H1 (cell line): Measurements from ENCODE around the gene CDC42EP5. TPM values are rescaled to one million over a fixed set of nuclear protein-coding genes. Genes with fewer than 3 reads are reported as not detected.

Experiments
- CTCF ChIA-PET: fragments of 300-600 bp; sonication (Branson Sonifier 250); formaldehyde crosslinking; loops from one replicate; lab custom pipeline; 2021; ENCODE audit not compliant: partially characterized antibody; lab: Charles Lee
- POLR2A ChIA-PET: fragments of 300-600 bp; sonication (Branson Sonifier 250); formaldehyde crosslinking; loops from one replicate; lab custom pipeline; 2021; ENCODE audit warnings: inconsistent platforms; ENCODE audit not compliant: partially characterized antibody; lab: Charles Lee
- DNase-seq, 2 experiments: peaks; one replicate each; pipeline versions ENCODE4 v3.0.0 to v3.0.0-alpha.2; 2010 to 2022; ENCODE audit warnings: low spot score in 2 of 2, low read depth in 1 of 2, mixed read lengths in 1 of 2
- FAIRE-seq: peaks from 2 replicates; lab custom pipeline; 2011; peaks lifted over from hg19 to GRCh38; lab: Jason Lieb, UNC
- H2AFZ ChIP-seq: 2 replicates; pipeline ENCODE4 v1.8.1; 2012; ENCODE audit warnings: low read length, inconsistent platforms
- H2AK5ac ChIP-seq: 2 replicates; pipeline ENCODE4 v1.6.1; 2013; ENCODE audit warnings: low read depth, low read length
- H2BK120ac ChIP-seq: replicated peaks from 2 replicates; pipeline ENCODE3; 2013; ENCODE audit warnings: low read depth, low read length, inconsistent platforms
- H2BK12ac ChIP-seq: 2 replicates; pipeline ENCODE4 v1.6.1; 2013; ENCODE audit warnings: low read depth, low read length
- H2BK15ac ChIP-seq: 2 replicates; pipeline ENCODE4 v1.6.1; 2013; ENCODE audit warnings: low read length
- H2BK20ac ChIP-seq: 2 replicates; pipeline ENCODE4 v1.6.1; 2013; ENCODE audit warnings: low read length
- H2BK5ac ChIP-seq: 2 replicates; pipeline ENCODE4 v1.6.1; 2013; ENCODE audit warnings: low read depth, low read length
- H3K14ac ChIP-seq: 2 replicates; pipeline ENCODE4 v1.6.1; 2013; ENCODE audit warnings: inconsistent platforms; ENCODE audit not compliant: insufficient read length
- H3K18ac ChIP-seq: 2 replicates; pipeline ENCODE4 v1.6.1; 2013; ENCODE audit warnings: low read length; ENCODE audit errors: extremely low read depth
- H3K23ac ChIP-seq: 2 replicates; pipeline ENCODE4 v1.6.1; 2013; ENCODE audit warnings: inconsistent platforms; ENCODE audit not compliant: insufficient read length
- H3K23me2 ChIP-seq: 2 replicates; pipeline ENCODE4 v1.6.1; 2013; ENCODE audit warnings: low read depth, low read length
- H3K27ac ChIP-seq: 2 replicates; pipeline ENCODE4 v1.6.1; 2011; ENCODE audit warnings: low read depth, low read length, inconsistent platforms
- H3K27me3 ChIP-seq, 4 experiments: replicated peaks in 1 of 4; 1 replicate in 1 of 4; 2 replicates in 3 of 4; pipeline versions ENCODE4 v1.6.1 to v1.8.1; 2011 to 2013; ENCODE audit warnings: low read length in 3 of 4, mild to moderate bottlenecking in 3 of 4, inconsistent platforms in 2 of 4, mixed read lengths in 2 of 4, moderate library complexity in 1 of 4; ENCODE audit not compliant: control insufficient read depth in 3 of 4, insufficient read depth in 3 of 4; ENCODE audit errors: extremely low read depth in 1 of 4
- H3K36me3 ChIP-seq, 4 experiments: 2 replicates each; pipeline versions ENCODE4 v1.6.1 to v1.8.1; 2011 to 2013; ENCODE audit warnings: mild to moderate bottlenecking in 4 of 4, low read length in 3 of 4, moderate library complexity in 2 of 4, control low read depth in 1 of 4, inconsistent platforms in 1 of 4; ENCODE audit not compliant: insufficient read depth in 4 of 4, control insufficient read depth in 2 of 4
- H3K4ac ChIP-seq: replicated peaks from 2 replicates; pipeline ENCODE3; 2013; ENCODE audit warnings: low read length, low read depth, mixed read lengths, inconsistent platforms; ENCODE audit not compliant: insufficient read length
- H3K4me1 ChIP-seq, 4 experiments: replicated peaks in 1 of 4; 1 replicate in 1 of 4; 2 replicates in 3 of 4; pipeline versions ENCODE4 v1.6.1 to v1.8.1; 2011 to 2013; ENCODE audit warnings: low read length in 3 of 4, inconsistent platforms in 2 of 4, mixed read lengths in 1 of 4; ENCODE audit not compliant: insufficient read depth in 4 of 4, control insufficient read depth in 3 of 4
- H3K4me2 ChIP-seq, 2 experiments: 2 replicates each; pipeline versions ENCODE4 v1.6.1 to v1.8.1; 2011 to 2013; ENCODE audit warnings: low read depth in 2 of 2, low read length in 2 of 2, control low read depth in 1 of 2, inconsistent platforms in 1 of 2, mild to moderate bottlenecking in 1 of 2; ENCODE audit not compliant: insufficient read depth in 1 of 2
- H3K4me3 ChIP-seq, 4 experiments: fragments of 200-600, 300-600 bp in 1 of 4; sonication (generic), shearing (Covaris generic), sonication (Bioruptor Twin) in 1 of 4; 2 replicates each; pipeline versions ENCODE4 v1.5.1 to v1.8.1; 2011 to 2016; ENCODE audit warnings: low read length in 4 of 4, low read depth in 3 of 4, control low read depth in 2 of 4, inconsistent platforms in 2 of 4, mild to moderate bottlenecking in 2 of 4, mixed read lengths in 1 of 4, moderate library complexity in 1 of 4; ENCODE audit not compliant: insufficient read depth in 2 of 4; ENCODE audit errors: extremely low read depth in 1 of 4
- H3K56ac ChIP-seq: replicated peaks from 2 replicates; pipeline ENCODE3; 2013; ENCODE audit warnings: low read depth, mild to moderate bottlenecking, mixed read lengths, low read length, inconsistent platforms; ENCODE audit not compliant: insufficient read length
- H3K79me1 ChIP-seq: 2 replicates; pipeline ENCODE4 v1.6.1; 2013; ENCODE audit warnings: low read depth, low read length, control low read depth
- H3K79me2 ChIP-seq, 2 experiments: 2 replicates each; pipeline versions ENCODE4 v1.6.1 to v1.8.1; 2012 to 2013; ENCODE audit warnings: low read length in 2 of 2, mild to moderate bottlenecking in 2 of 2, inconsistent platforms in 1 of 2; ENCODE audit not compliant: insufficient read depth in 2 of 2, control insufficient read depth in 1 of 2
- H3K9ac ChIP-seq, 4 experiments: replicated peaks in 1 of 4; 1 replicate in 1 of 4; 2 replicates in 3 of 4; pipeline versions ENCODE4 v1.6.1 to v1.8.1; 2011 to 2013; ENCODE audit warnings: low read depth in 3 of 4, low read length in 3 of 4, control low read depth in 2 of 4, mild to moderate bottlenecking in 2 of 4, moderate library complexity in 2 of 4, inconsistent platforms in 1 of 4; ENCODE audit errors: extremely low read depth in 1 of 4
- H3K9me3 ChIP-seq, 2 experiments: 2 replicates each; pipeline versions ENCODE4 v1.6.1 to v1.8.1; 2012 to 2013; ENCODE audit warnings: mild to moderate bottlenecking in 2 of 2, moderate library complexity in 2 of 2, control low read depth in 1 of 2, inconsistent platforms in 1 of 2, low read depth in 1 of 2, low read length in 1 of 2, mixed read lengths in 1 of 2; ENCODE audit not compliant: insufficient read depth in 2 of 2
- H4K20me1 ChIP-seq, 2 experiments: replicated peaks in 1 of 2; 2 replicates each; pipeline versions ENCODE3 to v1.8.1; 2011 to 2013; ENCODE audit warnings: inconsistent platforms in 2 of 2, low read length in 2 of 2, mild to moderate bottlenecking in 1 of 2; ENCODE audit not compliant: insufficient read depth in 2 of 2, control insufficient read depth in 1 of 2
- H4K5ac ChIP-seq: 2 replicates; pipeline ENCODE4 v1.6.1; 2013; ENCODE audit warnings: low read length, low read depth, mixed read lengths, inconsistent platforms; ENCODE audit not compliant: insufficient read length
- H4K8ac ChIP-seq: 2 replicates; pipeline ENCODE4 v1.8.0; 2013; ENCODE audit warnings: mild to moderate bottlenecking, moderate library complexity, low read length, inconsistent platforms; ENCODE audit not compliant: insufficient read depth; ENCODE audit errors: extremely low read depth
- H4K91ac ChIP-seq: replicated peaks from 2 replicates; pipeline ENCODE3; 2013; ENCODE audit warnings: low read length, mixed read lengths, inconsistent platforms; ENCODE audit not compliant: insufficient read length
- BACH1 ChIP-seq: IDR thresholded peaks from 2 replicates; pipeline ENCODE4 v1.6.1; 2012; ENCODE audit warnings: low read length, improper control_type of control experiment
- CHD1 ChIP-seq: IDR thresholded peaks from 2 replicates; pipeline ENCODE4 v1.6.1; 2012; ENCODE audit warnings: low read depth, low read length, improper control_type of control experiment
- RXRA ChIP-seq: IDR thresholded peaks from 2 replicates; pipeline ENCODE4 v1.6.1; 2011; ENCODE audit warnings: low read depth, mild to moderate bottlenecking, low read length, moderate library complexity; ENCODE audit not compliant: insufficient read depth
- SAP30 ChIP-seq: fragments of 300-600 bp; sonication (generic); IDR thresholded peaks from 2 replicates; pipeline ENCODE4 v1.7.1; 2012; ENCODE audit warnings: low read length, moderate library complexity, mild to moderate bottlenecking, inconsistent platforms; ENCODE audit not compliant: insufficient read depth, insufficient replicate concordance
- SP1 ChIP-seq: IDR thresholded peaks from 2 replicates; pipeline ENCODE4 v1.6.1; 2011; ENCODE audit warnings: low read depth, low read length
- TAF1 ChIP-seq: IDR thresholded peaks from 2 replicates; pipeline ENCODE4 v1.6.1; 2011; ENCODE audit warnings: mild to moderate bottlenecking, low read depth, low read length
- YY1 ChIP-seq: IDR thresholded peaks from 2 replicates; pipeline ENCODE4 v1.6.1; 2011; ENCODE audit warnings: low read depth, mild to moderate bottlenecking, low read length
- WGBS, 2 experiments: shearing (Covaris generic) in 1 of 2; methylation state at CpG; one replicate each; pipeline versions ENCODE4 v1.1.6 to v1.1.7; 2013 to 2015; ENCODE audit warnings: low lambda C conversion rate in 2 of 2, mixed read lengths in 2 of 2, inconsistent platforms in 1 of 2, low coverage in 1 of 2, missing lambda C conversion rate in 1 of 2; ENCODE audit not compliant: insufficient replicate concordance in 2 of 2, insufficient coverage in 1 of 2, insufficient read length in 1 of 2; ENCODE audit errors: extremely low coverage in 1 of 2, missing lambda C conversion rate in 1 of 2; 5-methylcytosine and 5-hydroxymethylcytosine counted together
- polyA plus RNA-seq, 7 experiments: library from polyadenylated mRNA; depleted of rRNA in 3 of 7; stranded (reverse) in 5 of 7; unstranded in 2 of 7; fragments of >200 nt in 5 of 7; fragments of 200-250 nt in 2 of 7; gene quantifications; 1 replicate in 5 of 7; 2 replicates in 1 of 7; 4 replicates in 1 of 7; pipeline versions ENCODE4 v1.2.1 to v1.2.3, GENCODE V29; 2011 to 2013; ENCODE audit warnings: missing spikeins in 2 of 7, mixed read lengths in 2 of 7
- total RNA-seq: library from RNA; stranded (reverse); fragmentation: NEBNext Ultra II Directional; extraction: Animal tissue kit (Norgen Biotek cat#: 25700); gene quantifications from 2 replicates; pipeline ENCODE4 v1.2.1, GENCODE V29; 2021
- TF ChIP-seq, protein P1 (sequence below), 3 experiments: IDR thresholded peaks; 1 replicate in 2 of 3; 2 replicates in 1 of 3; pipeline versions ENCODE4 v1.5.1 to v1.6.1; 2011; ENCODE audit warnings: low read length in 3 of 3, mild to moderate bottlenecking in 3 of 3, inconsistent platforms in 2 of 3, low read depth in 1 of 3, moderate library complexity in 1 of 3; ENCODE audit not compliant: insufficient read depth in 1 of 3; ENCODE audit errors: control extremely low read depth in 1 of 3
- TF ChIP-seq, protein P2 (sequence below): IDR thresholded peaks from 2 replicates; pipeline ENCODE4 v1.6.1; 2011; ENCODE audit warnings: low read depth, mild to moderate bottlenecking, low read length; ENCODE audit not compliant: insufficient read depth

Gene CDC42EP5
- total and polyA plus RNA-seq, 2 of the 8 experiments (the other 6 are each of a cell fraction or from before 2014, with no cell fraction given), result 1.8 to 2.1 TPM

DNA sequence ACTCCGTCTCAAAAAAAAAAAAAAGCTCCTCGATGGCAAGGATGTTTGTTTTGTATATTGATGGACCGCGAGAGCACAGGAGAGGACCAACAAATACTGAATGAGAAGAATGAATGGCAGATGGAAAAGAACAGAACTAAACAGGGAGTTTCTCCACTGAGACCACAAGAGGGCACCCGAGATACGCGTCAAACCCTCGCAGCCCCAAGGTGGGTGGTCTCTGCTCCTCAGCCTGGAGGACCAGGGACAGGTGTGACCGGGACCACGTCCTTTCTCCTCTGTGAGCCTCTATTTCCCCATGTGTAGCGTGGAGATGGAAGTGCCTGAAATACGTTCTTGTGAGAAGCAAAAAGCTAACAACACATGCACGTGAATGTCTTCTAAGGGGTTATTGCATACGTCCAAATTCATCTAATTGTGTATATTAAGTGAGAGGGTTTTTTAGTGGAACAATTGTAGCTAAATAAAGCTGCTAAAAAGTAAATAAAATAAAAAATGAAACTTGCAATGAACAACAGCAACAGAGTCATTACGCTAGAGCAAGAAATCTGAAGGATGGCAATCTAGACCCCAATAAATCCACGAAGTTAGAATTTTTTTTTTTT lies 8.3 kb upstream of the CDC42EP5 start:
- Histone ChIP-seq H3K4me3 (no peak overlapping the region), H2AFZ (no peak overlapping the region), H4K5ac (no peak overlapping the region), H3K27ac (no peak overlapping the region), H2BK20ac (no peak overlapping the region), H3K4me2 (no peak overlapping the region), H3K4ac (no peak overlapping the region), H3K36me3 (no peaks in the 10 kb centered on the region), H2BK120ac (no peak overlapping the region), H3K79me2 (no peaks in the 10 kb centered on the region), H3K9ac (no peak overlapping the region), H3K56ac (no peak overlapping the region), H2BK5ac (no peak overlapping the region), H3K23me2 (no peaks in the 10 kb centered on the region), H3K27me3 (no peaks in the 10 kb centered on the region), H3K9me3 (peaks cover 0 to 9% of the 10 kb centered on the region in 2 experiments; a peak in 3 of 4 replicates), H2BK12ac (no peak overlapping the region), H2BK15ac (no peak overlapping the region), H4K91ac (no peak overlapping the region), H4K20me1 (no peaks in the 10 kb centered on the region), H3K23ac (no peak overlapping the region), H3K14ac (no peak overlapping the region), H3K18ac (no peak overlapping the region), H3K79me1 (no peaks in the 10 kb centered on the region), H2AK5ac (no peak overlapping the region), H4K8ac (no peak overlapping the region), H3K4me1 (no peaks in the 10 kb centered on the region)
- ChIA-PET CTCF (interaction anchor here (0.6 to 3.2 kb wide), 15 partner anchors 15 to 796 kb away, joined by 3 to 16 read pairs (median 4); no protein-coding TSS in a partner anchor), POLR2A (interaction anchor here (1.3 kb wide), 1 partner anchor 599 kb away, joined by 3 read pairs; no protein-coding TSS in a partner anchor)
- WGBS, 2 experiments, result 24% methylated on average over 15 of the region's 16 CpGs; no CpG with 5 or more reads in 1 of the 2 experiments
- peak in 1 of 2 experiments; percentile 82 for DNase-seq
- FAIRE-seq, result peak; percentile 7
- TF ChIP-seq, protein P1, sequence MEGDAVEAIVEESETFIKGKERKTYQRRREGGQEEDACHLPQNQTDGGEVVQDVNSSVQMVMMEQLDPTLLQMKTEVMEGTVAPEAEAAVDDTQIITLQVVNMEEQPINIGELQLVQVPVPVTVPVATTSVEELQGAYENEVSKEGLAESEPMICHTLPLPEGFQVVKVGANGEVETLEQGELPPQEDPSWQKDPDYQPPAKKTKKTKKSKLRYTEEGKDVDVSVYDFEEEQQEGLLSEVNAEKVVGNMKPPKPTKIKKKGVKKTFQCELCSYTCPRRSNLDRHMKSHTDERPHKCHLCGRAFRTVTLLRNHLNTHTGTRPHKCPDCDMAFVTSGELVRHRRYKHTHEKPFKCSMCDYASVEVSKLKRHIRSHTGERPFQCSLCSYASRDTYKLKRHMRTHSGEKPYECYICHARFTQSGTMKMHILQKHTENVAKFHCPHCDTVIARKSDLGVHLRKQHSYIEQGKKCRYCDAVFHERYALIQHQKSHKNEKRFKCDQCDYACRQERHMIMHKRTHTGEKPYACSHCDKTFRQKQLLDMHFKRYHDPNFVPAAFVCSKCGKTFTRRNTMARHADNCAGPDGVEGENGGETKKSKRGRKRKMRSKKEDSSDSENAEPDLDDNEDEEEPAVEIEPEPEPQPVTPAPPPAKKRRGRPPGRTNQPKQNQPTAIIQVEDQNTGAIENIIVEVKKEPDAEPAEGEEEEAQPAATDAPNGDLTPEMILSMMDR (IDR thresholded peaks at IDR 0.05; ENCODE audit: control extremely low read depth in 1 of 3, insufficient read depth in 1 of 3, low read depth in 1 of 3, low read length in 3 of 3), result peak; percentile 63 to 81 (median 66)
- no peak for TF ChIP-seq SP1
- TF ChIP-seq, protein P2, sequence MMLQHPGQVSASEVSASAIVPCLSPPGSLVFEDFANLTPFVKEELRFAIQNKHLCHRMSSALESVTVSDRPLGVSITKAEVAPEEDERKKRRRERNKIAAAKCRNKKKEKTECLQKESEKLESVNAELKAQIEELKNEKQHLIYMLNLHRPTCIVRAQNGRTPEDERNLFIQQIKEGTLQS, result no peak
- no peak for TF ChIP-seq YY1
- TF ChIP-seq SAP30, result no peak
- no peak for TF ChIP-seq CHD1
- no peak for TF ChIP-seq TAF1
- TF ChIP-seq BACH1, result no peak
- TF ChIP-seq RXRA, result no peak
